GM12878 (cell line): ENCODE data around the gene KDM8. TPM values are rescaled to one million over a fixed set of nuclear protein-coding genes. Genes with fewer than 3 reads are reported as not detected.

ENCODE experiments used
- ATAC-seq: fragments of 200-7000 bp; cut with Tn5 transposase; 3 replicates; pipeline ENCODE4 v1.9.1; 2020; ENCODE audit warnings: mild to moderate bottlenecking, moderate library complexity
- BruUV-seq: library from RNA; stranded (reverse); fragments of 400-500 nt; replicated peaks from 2 replicates; lab custom pipeline; 2021; lab: Mats Ljungman, UMichigan
- CTCF ChIA-PET: fragments of 300-600 bp; sonication (Branson Sonifier 250); formaldehyde crosslinking; extraction: SDS; loops from one replicate; lab custom pipeline; 2021; ENCODE audit warnings: inconsistent platforms; lab: Yijun Ruan, JAX
- POLR2A ChIA-PET: fragments of 350-600 bp; formaldehyde crosslinking; extraction: SDS; loops from one replicate; lab custom pipeline; 2021; ENCODE audit warnings: inconsistent platforms; lab: Charles Lee
- RAD21 ChIA-PET: fragments of 300-600 bp; sonication (Branson Sonifier 250); formaldehyde crosslinking; loops from one replicate; lab custom pipeline; 2023; ENCODE audit warnings: antibody characterized with exemption; ENCODE audit not compliant: unreplicated experiment; lab: Charles Lee
- SMC1A ChIA-PET: fragments of 300-600 bp; sonication (Branson Sonifier 250); formaldehyde crosslinking; loops from one replicate; lab custom pipeline; 2023; ENCODE audit not compliant: unreplicated experiment, uncharacterized antibody; lab: Charles Lee
- DNase-seq: peaks from one replicate; pipeline ENCODE4 v3.0.0-alpha.2; 2011; ENCODE audit warnings: low read depth, low spot score
- FAIRE-seq: peaks from 3 replicates; lab custom pipeline; 2011; peaks lifted over from hg19 to GRCh38; lab: Jason Lieb, UNC
- H2AFZ ChIP-seq: 2 replicates; pipeline ENCODE4 v1.6.0; 2011; ENCODE audit warnings: low read depth, low read length, control low read depth; ENCODE audit not compliant: control insufficient read depth
- H3K27ac ChIP-seq: 2 replicates; pipeline ENCODE4 v1.5.1; 2011; ENCODE audit warnings: control low read depth; ENCODE audit not compliant: control insufficient read depth, insufficient read depth
- H3K27me3 ChIP-seq, 2 experiments: replicated peaks in 1 of 2; 2 replicates each; pipeline versions ENCODE4 v1.6.0 to v1.6.1; 2011; ENCODE audit warnings: low read length in 1 of 2; ENCODE audit not compliant: control insufficient read depth in 2 of 2, insufficient read depth in 2 of 2
- H3K36me3 ChIP-seq, 2 experiments: 2 replicates each; pipeline ENCODE4 v1.5.1; 2011; ENCODE audit warnings: low read length in 1 of 2; ENCODE audit not compliant: control insufficient read depth in 2 of 2, insufficient read depth in 2 of 2
- H3K4me1 ChIP-seq: 2 replicates; pipeline ENCODE4 v1.6.1; 2011; ENCODE audit warnings: mild to moderate bottlenecking, low read length, moderate library complexity, mixed read lengths; ENCODE audit not compliant: control insufficient read depth, insufficient read depth
- H3K4me2 ChIP-seq: 2 replicates; pipeline ENCODE4 v1.6.0; 2011; ENCODE audit warnings: control low read depth; ENCODE audit not compliant: control insufficient read depth, insufficient read depth
- H3K4me3 ChIP-seq: fragments of 200-600 bp; sonication (generic); 2 replicates; pipeline ENCODE4 v1.5.1; 2016
- H3K79me2 ChIP-seq: 2 replicates; pipeline ENCODE4 v1.6.0; 2011; ENCODE audit warnings: low read length; ENCODE audit not compliant: control insufficient read depth, insufficient read depth
- H3K9ac ChIP-seq: 2 replicates; pipeline ENCODE4 v1.8.0; 2011; ENCODE audit warnings: low read length, control low read depth, mixed read lengths; ENCODE audit not compliant: control insufficient read depth, insufficient read depth
- H3K9me3 ChIP-seq: replicated peaks from 3 replicates; pipeline ENCODE4 v1.5.1; 2011; ENCODE audit warnings: mild to moderate bottlenecking, low read length; ENCODE audit not compliant: control insufficient read depth, insufficient read depth
- H4K20me1 ChIP-seq: 2 replicates; pipeline ENCODE4 v1.6.0; 2011; ENCODE audit not compliant: control insufficient read depth, insufficient read depth
- ATF2 ChIP-seq: IDR thresholded peaks from 2 replicates; pipeline ENCODE4 v1.6.1; 2012; ENCODE audit warnings: low read length, inconsistent platforms
- BMI1 ChIP-seq: fragments of 450-650 bp; IDR thresholded peaks from 2 replicates; pipeline ENCODE4 v1.6.1; 2016; ENCODE audit warnings: mild to moderate bottlenecking, moderate library complexity, borderline replicate concordance
- CBX5 ChIP-seq: sonication (generic); IDR thresholded peaks from 2 replicates; pipeline ENCODE4 v1.6.1; 2016; ENCODE audit warnings: low read depth, moderate library complexity, mild to moderate bottlenecking, inconsistent platforms
- E2F4 ChIP-seq: IDR thresholded peaks from 2 replicates; pipeline ENCODE4 v1.6.1; 2012; ENCODE audit warnings: low read depth, low read length, improper control_type of control experiment
- ELK1 ChIP-seq: IDR thresholded peaks from 2 replicates; pipeline ENCODE4 v1.6.1; 2012; ENCODE audit warnings: low read depth, low read length, improper control_type of control experiment
- EZH2 ChIP-seq: IDR thresholded peaks from 2 replicates; pipeline ENCODE4 v1.6.1; 2012; ENCODE audit warnings: low read depth, mild to moderate bottlenecking, control low read depth, inconsistent platforms, low read length, borderline replicate concordance; ENCODE audit not compliant: control insufficient read depth
- MYB ChIP-seq: fragments of 150-350 bp; IDR thresholded peaks from 2 replicates; pipeline ENCODE4 v1.6.1; 2014; ENCODE audit warnings: mild to moderate bottlenecking, low read depth, low read length, borderline replicate concordance
- NFXL1 ChIP-seq: fragments of 450-650 bp; IDR thresholded peaks from 2 replicates; pipeline ENCODE4 v1.6.1; 2017; ENCODE audit warnings: antibody characterized with exemption, mild to moderate bottlenecking, borderline replicate concordance
- NFYA ChIP-seq: IDR thresholded peaks from 2 replicates; pipeline ENCODE4 v1.6.1; 2011; ENCODE audit warnings: low read depth, mild to moderate bottlenecking, low read length, improper control_type of control experiment, borderline replicate concordance
- NRF1 ChIP-seq: conservative IDR thresholded peaks from 2 replicates; pipeline ENCODE4 v1.6.1; 2011; ENCODE audit warnings: mild to moderate bottlenecking, low read depth, low read length, improper control_type of control experiment
- SMAD5 ChIP-seq: IDR thresholded peaks from 2 replicates; pipeline ENCODE4 v1.6.1; 2016; ENCODE audit warnings: antibody characterized with exemption, low read depth
- SREBF1 ChIP-seq: IDR thresholded peaks from 2 replicates; pipeline ENCODE4 v1.6.1; 2012; ENCODE audit warnings: mild to moderate bottlenecking, low read length
- SRF ChIP-seq, 2 experiments: IDR thresholded peaks; 2 replicates each; pipeline ENCODE4 v1.6.1; 2011; ENCODE audit warnings: low read depth in 2 of 2, low read length in 2 of 2, mild to moderate bottlenecking in 1 of 2, moderate library complexity in 1 of 2
- SUPT20H ChIP-seq: IDR thresholded peaks from 2 replicates; pipeline ENCODE4 v1.6.1; 2011; ENCODE audit warnings: low read depth, mild to moderate bottlenecking, low read length, moderate library complexity, borderline replicate concordance; ENCODE audit not compliant: control insufficient read depth
- TCF12 ChIP-seq: IDR thresholded peaks from 2 replicates; pipeline ENCODE4 v1.6.1; 2011; ENCODE audit warnings: low read depth, mild to moderate bottlenecking, low read length
- WGBS: methylation state at CpG from one replicate; pipeline ENCODE4 v1.1.6; 2016; ENCODE audit warnings: low lambda C conversion rate; ENCODE audit not compliant: insufficient replicate concordance, insufficient coverage; ENCODE audit errors: missing lambda C conversion rate; 5-methylcytosine and 5-hydroxymethylcytosine counted together
- in situ Hi-C: fragments of 300-500 bp; cut with MboI; formaldehyde crosslinking; loops from 9 replicates; pipeline ENCODE4 v1.14.3; 2018; ENCODE audit warnings: mixed read lengths
- intact Hi-C: fragments of 100-400 bp; cut with micrococcal nuclease; formaldehyde crosslinking; loops from one replicate; pipeline ENCODE4 v1.14.2; 2022; ENCODE audit not compliant: unreplicated experiment
- polyA plus RNA-seq, 11 experiments: library from polyadenylated mRNA; depleted of rRNA in 4 of 11; unstranded in 6 of 11; stranded (reverse) in 5 of 11; fragments of >200 nt; fragmentation: Nextera tagmentation in 4 of 11; fragmentation: Illumina TruSeq in 1 of 11; extraction: Ambion mirVana in 4 of 11; extraction: Trizol in 1 of 11; gene quantifications; 1 replicate in 1 of 11; 2 replicates in 10 of 11; pipeline versions ENCODE4 v1.2.1 to v1.2.3, GENCODE V29; 2011 to 2016; ENCODE audit warnings: inconsistent platforms in 2 of 11, missing spikeins in 2 of 11, low read depth in 1 of 11
- total RNA-seq, 4 experiments: library from RNA; depleted of rRNA in 3 of 4; stranded (reverse); fragments of >200 nt in 3 of 4; fragmentation: Illumina TruSeq in 1 of 4; extraction: Trizol in 1 of 4; gene quantifications; 2 replicates each; pipeline versions ENCODE4 v1.2.1 to v1.2.3, GENCODE V29; 2013 to 2021

Gene KDM8
- total and polyA plus RNA-seq, 10 of the 15 experiments (the other 5 are each of a cell fraction or from before 2014, with no cell fraction given) = 0.79 to 8.9 (median 5.8) TPM

GRCh38 chr16:27225536-27226360 is 22.4 kb downstream of the KDM8 start:
- in situ Hi-C loops = no loop called here

More at GRCh38 chr16:27225536-27226360, 22.4 kb downstream of the KDM8 start:
- H3K9ac ChIP-seq = no peak overlapping the region
- TF ChIP-seq NFXL1 = no peak
- no peak for TF ChIP-seq CBX5
- TF ChIP-seq NRF1 = no peak
- TF ChIP-seq TCF12 = no peak
- no peak for TF ChIP-seq NFYA
- TF ChIP-seq E2F4 = no peak
- TF ChIP-seq SRF (IDR thresholded peaks at IDR 0.05; ENCODE audit: low read depth in 2 of 2, low read length in 2 of 2) = no peak
- TF ChIP-seq SUPT20H = no peak
- no peak for TF ChIP-seq ATF2
- no peak for TF ChIP-seq SREBF1
- no peak for TF ChIP-seq SMAD5
- no peak for TF ChIP-seq MYB
- TF ChIP-seq EZH2 = no peak
- no peak for TF ChIP-seq BMI1
- TF ChIP-seq ELK1 = no peak
- TF ChIP-seq, all 136 proteins: peak for 0
- no peaks in the 10 kb centered on the region for H3K79me2 ChIP-seq
- H3K4me1 ChIP-seq = peaks cover 4% of the 10 kb centered on the region; the same call in 1 of the 2 replicates
- no peak overlapping the region for H2AFZ ChIP-seq
- FAIRE-seq (no peak), ATAC-seq (no peak), DNase-seq (no peak)
- no peak overlapping the region for H3K4me3 ChIP-seq
- ChIA-PET CTCF (interaction anchor here (0.6 to 1.6 kb wide), 7 partner anchors 15 to 226 kb away, joined by 3 to 6 read pairs (median 4); no protein-coding TSS in a partner anchor), RAD21 (interaction anchor here (1.0 to 1.7 kb wide), 5 partner anchors 22 to 142 kb away, joined by 3 to 8 read pairs (median 5); partner anchors contain the start of gene KDM8), POLR2A (interaction anchor here (1.0 kb wide), 1 partner anchor 141 kb away, joined by 3 read pairs; no protein-coding TSS in a partner anchor), SMC1A (interaction anchor here (1.1 to 1.4 kb wide), 3 partner anchors 26 to 180 kb away, joined by 3 to 8 read pairs (median 3); no protein-coding TSS in a partner anchor)
- H3K36me3 ChIP-seq = peaks cover 0 to 3% of the 10 kb centered on the region in 2 experiments; a peak in 3 of 4 replicates
- no TSS peak for BruUV-seq
- no peaks in the 10 kb centered on the region for H3K27me3 ChIP-seq
- H3K27ac ChIP-seq = no peak overlapping the region
- H3K9me3 ChIP-seq = no peaks in the 10 kb centered on the region
- 64% methylated on average over 26 of the region's 27 CpGs for WGBS
- no peaks in the 10 kb centered on the region for H4K20me1 ChIP-seq
- intact Hi-C loops = no loop called here
- H3K4me2 ChIP-seq = no peak overlapping the region
